CD4-positive, alpha-beta T cell treated with Interleukin-12 subunit alpha and Interleukin-12 subunit beta, for 1 hour (primary cell): ENCODE results near the gene F11R.
"Not testable (repeated sequence)": the region's sequence is repeated elsewhere in the genome, so short reads cannot be mapped to it uniquely, and the experiment has no call there.

Experiments used
- DNase-seq: peaks from one replicate; pipeline ENCODE4 v3.0.0-alpha.2; 2020

The F11R gene

GRCh38 chr1:161009602-161010211 is 11.2 kb downstream of the F11R start:
- no peak for DNase-seq

- no peak for DNase-seq
These were observed 12.0 kb downstream of the F11R start for GRCh38 chr1:161008869-161009510.

GRCh38 chr1:161007369-161007768 is 13.6 kb downstream of the F11R start:
- DNase-seq, result no peak

- DNase-seq, result no peak
These were observed 14.4 kb downstream of the F11R start for GRCh38 chr1:161006563-161006962.

- DNase-seq, result no peak
These were observed 19.4 kb downstream of the F11R start for GRCh38 chr1:161001525-161001924.

GRCh38 chr1:161000736-161001480 is 20.0 kb downstream of the F11R start:
- DNase-seq, result no peak

GRCh38 chr1:160999376-160999775 is 21.6 kb downstream of the F11R start:
- DNase-seq, result no peak

GRCh38 chr1:160997323-160998038 is 23.5 kb downstream of the F11R start:
- peak; percentile 62 for DNase-seq

GRCh38 chr1:160996178-160996577 is 24.8 kb downstream of the F11R start:
- no peak for DNase-seq

GRCh38 chr1:160993544-160994193 is 27.3 kb downstream of the F11R start:
- DNase-seq, result peak; percentile 20

- not testable (repeated sequence) for DNase-seq
These were observed 28.9 kb downstream of the F11R start for GRCh38 chr1:160992036-160992435.

GRCh38 chr1:160987359-160988050 is 33.4 kb downstream of the F11R start:
- DNase-seq, result no peak

GRCh38 chr1:160985723-160986122 is 35.2 kb downstream of the F11R start:
- DNase-seq, result no peak

GRCh38 chr1:160981584-160982411 is 39.2 kb downstream of the F11R start:
- DNase-seq, result no peak

GRCh38 chr1:160979286-160979685 is 41.7 kb downstream of the F11R start:
- no peak for DNase-seq

- no peak for DNase-seq
These were observed 42.4 kb downstream of the F11R start for GRCh38 chr1:160978510-160978927.

- DNase-seq, result no peak
These were observed 45.9 kb downstream of the F11R start for GRCh38 chr1:160975026-160975425.

GRCh38 chr1:160973491-160973890 is 47.5 kb downstream of the F11R start:
- DNase-seq, result no peak

- DNase-seq, result no peak
These were observed 48.0 kb downstream of the F11R start for GRCh38 chr1:160972939-160973338.

- DNase-seq, result no peak
These were observed 49.3 kb downstream of the F11R start for GRCh38 chr1:160971618-160972056.

- DNase-seq, result no peak
These were observed 57.4 kb downstream of the F11R start for GRCh38 chr1:160963521-160963920.
